HCT116 (cell line): ENCODE results near the gene CRYAB. TPM values are rescaled to one million over a fixed set of nuclear protein-coding genes. Genes with fewer than 3 reads are reported as not detected.

Experiments used
- ATAC-seq: fragments of 200-7000 bp; cut with Tn5 transposase; 2 replicates; pipeline ENCODE4 v1.9.1; 2020; ENCODE audit warnings: mild to moderate bottlenecking, moderate library complexity
- BruUV-seq: library from RNA; stranded (reverse); fragments of 400-500 nt; replicated peaks from 2 replicates; lab custom pipeline; 2021; lab: Mats Ljungman, UMichigan
- CTCF ChIA-PET: fragments of 300-600 bp; sonication (Branson Sonifier 250); formaldehyde crosslinking; loops from one replicate; lab custom pipeline; 2021; ENCODE audit warnings: antibody characterized with exemption; lab: Charles Lee
- POLR2A ChIA-PET: fragments of 300-600, 350-600 bp; sonication (Branson Sonifier 250); formaldehyde crosslinking; loops from one replicate; lab custom pipeline; 2021; ENCODE audit warnings: antibody characterized with exemption; lab: Charles Lee
- RAD21 ChIA-PET, 2 experiments: fragments of 300-600 bp; sonication (Branson Sonifier 250); formaldehyde crosslinking; loops; one replicate each; lab custom pipeline; 2023; ENCODE audit warnings: low total read pairs in 2 of 2; ENCODE audit not compliant: uncharacterized antibody in 2 of 2, unreplicated experiment in 2 of 2, low non-redundant PET in 1 of 2; lab: Charles Lee
- DNase-seq: peaks from one replicate; pipeline ENCODE4 v3.0.0-alpha.2; 2010; ENCODE audit warnings: low read depth, low spot score
- H2AFZ ChIP-seq: fragments of 200-600 bp; shearing (Covaris generic), sonication (generic); 2 replicates; pipeline ENCODE4 v1.6.1; 2017; ENCODE audit warnings: low read depth, mixed run types, mixed read lengths, antibody characterized with exemption, low read length; ENCODE audit not compliant: poor library complexity, severe bottlenecking
- H3K27ac ChIP-seq: 2 replicates; pipeline ENCODE4 v1.5.1; 2012; ENCODE audit warnings: low read depth, low read length
- H3K27me3 ChIP-seq: fragments of 200-600 bp; sonication (generic); 2 replicates; pipeline ENCODE4 v1.6.1; 2016; ENCODE audit warnings: mixed run types, low read length, mixed read lengths; ENCODE audit not compliant: insufficient read depth
- H3K36me3 ChIP-seq, 2 experiments: fragments of 200-500 bp in 1 of 2; fragments of 200-600 bp in 1 of 2; sonication (Bioruptor generic) in 1 of 2; sonication (generic) in 1 of 2; 2 replicates each; pipeline versions ENCODE4 v1.5.1 to v1.6.1; 2014 to 2016; ENCODE audit warnings: low read length in 2 of 2, inconsistent platforms in 1 of 2, mixed read lengths in 1 of 2, mixed run types in 1 of 2; ENCODE audit not compliant: insufficient read depth in 2 of 2, control insufficient read depth in 1 of 2
- H3K4me1 ChIP-seq, 2 experiments: fragments of 200-600 bp in 1 of 2; sonication (generic) in 1 of 2; 2 replicates each; pipeline versions ENCODE4 v1.5.1 to v1.6.1; 2012 to 2017; ENCODE audit warnings: low read length in 2 of 2, inconsistent platforms in 1 of 2, mild to moderate bottlenecking in 1 of 2, mixed read lengths in 1 of 2, mixed run types in 1 of 2, moderate library complexity in 1 of 2; ENCODE audit not compliant: insufficient read depth in 2 of 2, control insufficient read depth in 1 of 2
- H3K4me2 ChIP-seq: fragments of 200-600 bp; sonication (generic); 2 replicates; pipeline ENCODE4 v1.6.1; 2017; ENCODE audit warnings: mixed run types, low read length, mixed read lengths
- H3K4me3 ChIP-seq, 2 experiments: fragments of 200-600 bp in 1 of 2; sonication (generic) in 1 of 2; replicated peaks in 1 of 2; 2 replicates each; pipeline ENCODE4 v1.5.1; 2011 to 2016; ENCODE audit warnings: low read length in 2 of 2, control low read depth in 1 of 2, low read depth in 1 of 2, mild to moderate bottlenecking in 1 of 2, mixed read lengths in 1 of 2, mixed run types in 1 of 2
- H3K79me2 ChIP-seq: fragments of 200-600 bp; sonication (generic); 2 replicates; pipeline ENCODE4 v1.6.1; 2017; ENCODE audit warnings: mild to moderate bottlenecking, mixed run types, low read length, moderate library complexity, mixed read lengths; ENCODE audit not compliant: insufficient read depth
- H3K9ac ChIP-seq: fragments of 200-600 bp; sonication (generic); 2 replicates; pipeline ENCODE4 v1.6.1; 2016; ENCODE audit warnings: low read length, mixed read lengths
- H3K9me2 ChIP-seq: fragments of 200-600 bp; sonication (generic), shearing (Covaris generic); 2 replicates; pipeline ENCODE4 v1.6.1; 2017; ENCODE audit warnings: mixed run types, mild to moderate bottlenecking, moderate library complexity; ENCODE audit not compliant: insufficient read depth
- H3K9me3 ChIP-seq, 2 experiments: fragments of 200-500 bp in 1 of 2; fragments of 200-600 bp in 1 of 2; sonication (Bioruptor generic) in 1 of 2; sonication (generic) in 1 of 2; 2 replicates each; pipeline ENCODE4 v1.6.1; 2014 to 2017; ENCODE audit warnings: low read length in 2 of 2, mixed read lengths in 2 of 2, inconsistent platforms in 1 of 2, low read depth in 1 of 2, mild to moderate bottlenecking in 1 of 2, mixed run types in 1 of 2, moderate library complexity in 1 of 2; ENCODE audit not compliant: control insufficient read depth in 1 of 2, insufficient read depth in 1 of 2
- H4K20me1 ChIP-seq: fragments of 200-600 bp; sonication (generic), shearing (Covaris generic); 2 replicates; pipeline ENCODE4 v1.6.1; 2017; ENCODE audit warnings: mixed run types, mild to moderate bottlenecking, moderate library complexity; ENCODE audit not compliant: insufficient read depth
- CBX3 ChIP-seq: IDR thresholded peaks from 2 replicates; pipeline ENCODE4 v1.6.1; 2012; ENCODE audit warnings: low read depth
- CEBPB ChIP-seq: IDR thresholded peaks from 2 replicates; pipeline ENCODE4 v1.6.1; 2012; ENCODE audit warnings: low read depth
- ELF1 ChIP-seq: IDR thresholded peaks from 2 replicates; pipeline ENCODE4 v1.6.1; 2012; ENCODE audit warnings: low read depth, borderline replicate concordance
- EZH2phosphoT487 ChIP-seq: fragments of 200-600 bp; IDR thresholded peaks from 2 replicates; pipeline ENCODE4 v1.6.1; 2018; ENCODE audit warnings: antibody characterized with exemption, borderline replicate concordance
- FOSL1 ChIP-seq: IDR thresholded peaks from 2 replicates; pipeline ENCODE4 v1.6.1; 2012; ENCODE audit warnings: low read depth
- JUND ChIP-seq: IDR thresholded peaks from 2 replicates; pipeline ENCODE4 v1.6.1; 2012
- POLR2A ChIP-seq: IDR thresholded peaks from 2 replicates; pipeline ENCODE4 v1.7.0; 2011; ENCODE audit warnings: borderline replicate concordance; ENCODE audit not compliant: insufficient read depth, insufficient read length; ENCODE audit errors: extremely low read depth
- POLR2AphosphoS5 ChIP-seq: IDR thresholded peaks from 2 replicates; pipeline ENCODE4 v1.6.1; 2011; ENCODE audit warnings: mild to moderate bottlenecking, low read depth, low read length, moderate library complexity
- SIN3A ChIP-seq: IDR thresholded peaks from 2 replicates; pipeline ENCODE4 v1.6.1; 2012; ENCODE audit warnings: low read depth
- TCF7L2 ChIP-seq: IDR thresholded peaks from 2 replicates; pipeline ENCODE4 v1.7.0; 2011; ENCODE audit warnings: borderline replicate concordance, inconsistent platforms; ENCODE audit not compliant: insufficient read depth, insufficient read length; ENCODE audit errors: extremely low read depth
- ZFX ChIP-seq: fragments of 450-650 bp; IDR thresholded peaks from 2 replicates; pipeline ENCODE4 v1.6.1; 2017
- intact Hi-C: fragments of 100-400 bp; cut with micrococcal nuclease; formaldehyde crosslinking; loops from 2 replicates; pipeline ENCODE4 v1.10.0; 2022
- total RNA-seq: library from RNA; stranded (reverse); gene quantifications from one replicate; pipeline ENCODE4 v1.2.1, GENCODE V29; 2021; ENCODE audit not compliant: unreplicated experiment
- TF ChIP-seq, protein P1 (sequence below): IDR thresholded peaks from 2 replicates; pipeline ENCODE4 v1.6.1; 2012; ENCODE audit warnings: low read depth
- TF ChIP-seq, protein P2 (sequence below): IDR thresholded peaks from 2 replicates; pipeline ENCODE4 v1.6.1; 2011; ENCODE audit warnings: mild to moderate bottlenecking, low read length, moderate library complexity; ENCODE audit not compliant: insufficient replicate concordance; ENCODE audit errors: extremely low read depth
- TF ChIP-seq, protein P3 (sequence below): IDR thresholded peaks from 2 replicates; pipeline ENCODE4 v1.6.1; 2012
- TF ChIP-seq, protein P4 (sequence below), 3 experiments: fragments of 200-600 bp in 1 of 3; sonication (generic) in 1 of 3; IDR thresholded peaks in 2 of 3; conservative IDR thresholded peaks in 1 of 3; 2 replicates each; pipeline ENCODE4 v1.5.1; 2012 to 2017; ENCODE audit warnings: low read depth in 2 of 3, low read length in 2 of 3, antibody characterized with exemption in 1 of 3, borderline replicate concordance in 1 of 3, control low read depth in 1 of 3, mild to moderate bottlenecking in 1 of 3, mixed read lengths in 1 of 3, mixed run types in 1 of 3, moderate library complexity in 1 of 3; ENCODE audit not compliant: insufficient read depth in 1 of 3
- TF ChIP-seq, protein P5 (sequence below): IDR thresholded peaks from 2 replicates; pipeline ENCODE4 v1.6.1; 2012

CRYAB gene
- total RNA-seq, 1 experiment from 2014 or later = not detected

DNA sequence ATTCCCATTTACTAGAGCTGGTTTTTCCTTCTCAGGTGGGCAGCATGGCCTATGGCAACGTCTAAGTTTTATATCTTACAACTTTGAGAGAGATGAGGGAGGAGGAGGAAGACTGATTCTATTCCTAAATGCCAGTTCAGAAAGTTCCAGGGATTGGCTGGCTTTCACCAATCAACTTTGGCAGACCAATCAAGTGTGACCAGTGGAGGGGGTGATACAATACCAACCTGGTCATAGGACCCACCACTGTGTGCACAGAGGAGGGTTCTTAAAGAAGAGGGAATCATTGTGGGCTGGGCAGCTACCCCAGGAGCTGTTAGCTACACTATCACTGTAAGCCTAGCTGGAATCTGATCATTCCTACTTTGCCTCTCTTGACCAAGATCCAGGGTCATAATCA, 33.6 kb upstream of the CRYAB start:
- H3K9me2 ChIP-seq = no peaks in the 10 kb centered on the region
- H3K9me3 ChIP-seq = no peaks in the 10 kb centered on the region
- CTCF ChIA-PET = interaction anchor here (0.8 to 1.0 kb wide), 2 partner anchors 13 to 16 kb away, joined by 3 to 4 read pairs; no protein-coding TSS in a partner anchor
- DNase-seq (no peak), ATAC-seq (no peak)
- H3K27me3 ChIP-seq = no peaks in the 10 kb centered on the region
- no peaks in the 10 kb centered on the region for H4K20me1 ChIP-seq
- no peak for TF ChIP-seq CBX3
- no peak for TF ChIP-seq POLR2AphosphoS5
- TF ChIP-seq, protein P1, sequence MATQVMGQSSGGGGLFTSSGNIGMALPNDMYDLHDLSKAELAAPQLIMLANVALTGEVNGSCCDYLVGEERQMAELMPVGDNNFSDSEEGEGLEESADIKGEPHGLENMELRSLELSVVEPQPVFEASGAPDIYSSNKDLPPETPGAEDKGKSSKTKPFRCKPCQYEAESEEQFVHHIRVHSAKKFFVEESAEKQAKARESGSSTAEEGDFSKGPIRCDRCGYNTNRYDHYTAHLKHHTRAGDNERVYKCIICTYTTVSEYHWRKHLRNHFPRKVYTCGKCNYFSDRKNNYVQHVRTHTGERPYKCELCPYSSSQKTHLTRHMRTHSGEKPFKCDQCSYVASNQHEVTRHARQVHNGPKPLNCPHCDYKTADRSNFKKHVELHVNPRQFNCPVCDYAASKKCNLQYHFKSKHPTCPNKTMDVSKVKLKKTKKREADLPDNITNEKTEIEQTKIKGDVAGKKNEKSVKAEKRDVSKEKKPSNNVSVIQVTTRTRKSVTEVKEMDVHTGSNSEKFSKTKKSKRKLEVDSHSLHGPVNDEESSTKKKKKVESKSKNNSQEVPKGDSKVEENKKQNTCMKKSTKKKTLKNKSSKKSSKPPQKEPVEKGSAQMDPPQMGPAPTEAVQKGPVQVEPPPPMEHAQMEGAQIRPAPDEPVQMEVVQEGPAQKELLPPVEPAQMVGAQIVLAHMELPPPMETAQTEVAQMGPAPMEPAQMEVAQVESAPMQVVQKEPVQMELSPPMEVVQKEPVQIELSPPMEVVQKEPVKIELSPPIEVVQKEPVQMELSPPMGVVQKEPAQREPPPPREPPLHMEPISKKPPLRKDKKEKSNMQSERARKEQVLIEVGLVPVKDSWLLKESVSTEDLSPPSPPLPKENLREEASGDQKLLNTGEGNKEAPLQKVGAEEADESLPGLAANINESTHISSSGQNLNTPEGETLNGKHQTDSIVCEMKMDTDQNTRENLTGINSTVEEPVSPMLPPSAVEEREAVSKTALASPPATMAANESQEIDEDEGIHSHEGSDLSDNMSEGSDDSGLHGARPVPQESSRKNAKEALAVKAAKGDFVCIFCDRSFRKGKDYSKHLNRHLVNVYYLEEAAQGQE = no peak
- TF ChIP-seq POLR2A = no peak
- TF ChIP-seq, protein P2, sequence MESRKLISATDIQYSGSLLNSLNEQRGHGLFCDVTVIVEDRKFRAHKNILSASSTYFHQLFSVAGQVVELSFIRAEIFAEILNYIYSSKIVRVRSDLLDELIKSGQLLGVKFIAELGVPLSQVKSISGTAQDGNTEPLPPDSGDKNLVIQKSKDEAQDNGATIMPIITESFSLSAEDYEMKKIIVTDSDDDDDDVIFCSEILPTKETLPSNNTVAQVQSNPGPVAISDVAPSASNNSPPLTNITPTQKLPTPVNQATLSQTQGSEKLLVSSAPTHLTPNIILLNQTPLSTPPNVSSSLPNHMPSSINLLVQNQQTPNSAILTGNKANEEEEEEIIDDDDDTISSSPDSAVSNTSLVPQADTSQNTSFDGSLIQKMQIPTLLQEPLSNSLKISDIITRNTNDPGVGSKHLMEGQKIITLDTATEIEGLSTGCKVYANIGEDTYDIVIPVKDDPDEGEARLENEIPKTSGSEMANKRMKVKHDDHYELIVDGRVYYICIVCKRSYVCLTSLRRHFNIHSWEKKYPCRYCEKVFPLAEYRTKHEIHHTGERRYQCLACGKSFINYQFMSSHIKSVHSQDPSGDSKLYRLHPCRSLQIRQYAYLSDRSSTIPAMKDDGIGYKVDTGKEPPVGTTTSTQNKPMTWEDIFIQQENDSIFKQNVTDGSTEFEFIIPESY = no peak
- TF ChIP-seq, protein P3, sequence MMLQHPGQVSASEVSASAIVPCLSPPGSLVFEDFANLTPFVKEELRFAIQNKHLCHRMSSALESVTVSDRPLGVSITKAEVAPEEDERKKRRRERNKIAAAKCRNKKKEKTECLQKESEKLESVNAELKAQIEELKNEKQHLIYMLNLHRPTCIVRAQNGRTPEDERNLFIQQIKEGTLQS = no peak
- TF ChIP-seq ZFX = no peak
- TF ChIP-seq, protein P4, sequence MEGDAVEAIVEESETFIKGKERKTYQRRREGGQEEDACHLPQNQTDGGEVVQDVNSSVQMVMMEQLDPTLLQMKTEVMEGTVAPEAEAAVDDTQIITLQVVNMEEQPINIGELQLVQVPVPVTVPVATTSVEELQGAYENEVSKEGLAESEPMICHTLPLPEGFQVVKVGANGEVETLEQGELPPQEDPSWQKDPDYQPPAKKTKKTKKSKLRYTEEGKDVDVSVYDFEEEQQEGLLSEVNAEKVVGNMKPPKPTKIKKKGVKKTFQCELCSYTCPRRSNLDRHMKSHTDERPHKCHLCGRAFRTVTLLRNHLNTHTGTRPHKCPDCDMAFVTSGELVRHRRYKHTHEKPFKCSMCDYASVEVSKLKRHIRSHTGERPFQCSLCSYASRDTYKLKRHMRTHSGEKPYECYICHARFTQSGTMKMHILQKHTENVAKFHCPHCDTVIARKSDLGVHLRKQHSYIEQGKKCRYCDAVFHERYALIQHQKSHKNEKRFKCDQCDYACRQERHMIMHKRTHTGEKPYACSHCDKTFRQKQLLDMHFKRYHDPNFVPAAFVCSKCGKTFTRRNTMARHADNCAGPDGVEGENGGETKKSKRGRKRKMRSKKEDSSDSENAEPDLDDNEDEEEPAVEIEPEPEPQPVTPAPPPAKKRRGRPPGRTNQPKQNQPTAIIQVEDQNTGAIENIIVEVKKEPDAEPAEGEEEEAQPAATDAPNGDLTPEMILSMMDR (IDR thresholded peaks at IDR 0.05 in 2 of 3, conservative IDR thresholded peaks at IDR 0.05 in 1 of 3; ENCODE audit: borderline replicate concordance in 1 of 3, insufficient read depth in 1 of 3, low read depth in 2 of 3, low read length in 2 of 3) = no peak
- no peak for TF ChIP-seq CEBPB
- TF ChIP-seq JUND = no peak
- no peak for TF ChIP-seq SIN3A
- no peak for TF ChIP-seq ELF1
- no peak for TF ChIP-seq EZH2phosphoT487
- TF ChIP-seq TCF7L2 = no peak
- TF ChIP-seq, protein P5, sequence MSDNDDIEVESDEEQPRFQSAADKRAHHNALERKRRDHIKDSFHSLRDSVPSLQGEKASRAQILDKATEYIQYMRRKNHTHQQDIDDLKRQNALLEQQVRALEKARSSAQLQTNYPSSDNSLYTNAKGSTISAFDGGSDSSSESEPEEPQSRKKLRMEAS = no peak
- no peak for TF ChIP-seq FOSL1
- no peak overlapping the region for H3K4me2 ChIP-seq
- POLR2A ChIA-PET = no interaction called here
- no peak overlapping the region for H3K4me3 ChIP-seq
- no TSS peak for BruUV-seq
- intact Hi-C loops = no loop called here
- no peak overlapping the region for H3K9ac ChIP-seq
- H3K4me1 ChIP-seq = no peaks in the 10 kb centered on the region
- H3K36me3 ChIP-seq = no peaks in the 10 kb centered on the region
- no peak overlapping the region for H3K27ac ChIP-seq
- H2AFZ ChIP-seq = no peak overlapping the region
- H3K79me2 ChIP-seq = no peaks in the 10 kb centered on the region
- RAD21 ChIA-PET = no interaction called here
